ENCODE results near the gene NT5M. TPM values are rescaled to one million over a fixed set of nuclear protein-coding genes. Genes with fewer than 3 reads are reported as not detected.

Gene NT5M
- total RNA-seq, 1 experiment from 2014 or later = 6.6 TPM

GRCh38 chr17:17356931-17357270, 53.7 kb downstream of the NT5M start:
- Histone ChIP-seq H4K91ac (ENCODE audit: insufficient read length, low read depth, low read length) (no peak overlapping the region), H2BK12ac (ENCODE audit: insufficient read length, low read depth, low read length) (no peak overlapping the region), H3K4me1 (ENCODE audit: insufficient read depth, low read length) (no peaks in the 10 kb centered on the region), H4K8ac (replicated peaks; ENCODE audit: insufficient read length, low read depth, low read length) (no peak overlapping the region), H2BK5ac (ENCODE audit: insufficient read length, low read length) (no peak overlapping the region), H2AFZ (ENCODE audit: low read length) (no peak overlapping the region), H3K79me1 (ENCODE audit: insufficient read depth, low read depth, low read length, poor library complexity, severe bottlenecking) (no peaks in the 10 kb centered on the region), H3K9ac (ENCODE audit: extremely low read depth, insufficient read length, low read length) (no peak overlapping the region), H3K14ac (ENCODE audit: insufficient read depth, low read length) (no peak overlapping the region), H4K5ac (ENCODE audit: insufficient read length, low read depth, low read length) (no peak overlapping the region), H3K27me3 (ENCODE audit: insufficient read depth, low read length) (no peaks in the 10 kb centered on the region), H3K4ac (ENCODE audit: low read depth, low read length) (no peak overlapping the region), H2BK120ac (ENCODE audit: low read depth, low read length, poor library complexity, severe bottlenecking) (no peak overlapping the region), H3K27ac (ENCODE audit: insufficient read length, low read depth, low read length) (no peak overlapping the region), H3T11ph (ENCODE audit: low read length) (no peak overlapping the region), H2BK20ac (ENCODE audit: low read depth, low read length, poor library complexity, severe bottlenecking) (no peak overlapping the region), H3K23ac (ENCODE audit: insufficient read length, low read depth, low read length) (no peak overlapping the region), H4K20me1 (ENCODE audit: control insufficient read depth, insufficient read depth, insufficient read length) (no peaks in the 10 kb centered on the region), H3K79me2 (ENCODE audit: insufficient read depth, low read length) (no peaks in the 10 kb centered on the region), H3K56ac (ENCODE audit: insufficient read length, low read depth, low read length) (no peak overlapping the region), H3K9me3 (ENCODE audit: control insufficient read depth, low read depth, low read length) (no peaks in the 10 kb centered on the region), H3K23me2 (ENCODE audit: insufficient read length, low read depth, low read length, poor library complexity, severe bottlenecking) (no peaks in the 10 kb centered on the region), H2AK5ac (ENCODE audit: insufficient read length, low read length) (no peak overlapping the region), H3K18ac (ENCODE audit: insufficient read length, low read depth, low read length) (no peak overlapping the region), H2BK15ac (ENCODE audit: low read depth, low read length) (no peak overlapping the region), H3K4me2 (ENCODE audit: insufficient read depth, insufficient read length, low read length) (no peak overlapping the region)
- Mint-ChIP-seq H3K4me3 (no peak overlapping the region), H3K4me1 (peaks cover 7% of the 10 kb centered on the region in 2 experiments), H3K27me3 (ENCODE audit: low read depth) (peaks cover 27% of the 10 kb centered on the region), H3K27ac (no peak overlapping the region), H3K9me3 (peaks cover 15 to 19% of the 10 kb centered on the region in 2 experiments; a peak in 4 of 5 replicates), H3K36me3 (ENCODE audit: insufficient read depth in 1 of 3, low read depth in 3 of 3) (peaks cover 0 to 7% (median 0%) of the 10 kb centered on the region in 3 experiments; a peak in 2 of 7 replicates)
- TF ChIP-seq CTCF (conservative IDR thresholded peaks at IDR 0.05) = no peak
- no peak for DNase-seq
- no CpG with 5 or more reads among the region's 10 CpGs for WGBS (ENCODE audit: extremely low coverage, insufficient read length, low lambda C conversion rate)

All from H9 (cell line).